GM23338 (cell line): ENCODE data around the gene OGDHL. TPM values are rescaled to one million over a fixed set of nuclear protein-coding genes. Genes with fewer than 3 reads are reported as not detected.

Experiments
- CTCF ChIP-seq, 2 experiments: fragments of 200-600 bp in 1 of 2; sonication (generic) in 1 of 2; conservative IDR thresholded peaks; 2 replicates each; pipeline versions ENCODE4 v1.5.1 to v1.6.1; 2016 to 2017; ENCODE audit warnings: antibody characterized with exemption in 2 of 2, low read depth in 2 of 2, mild to moderate bottlenecking in 2 of 2, moderate library complexity in 1 of 2
- ETS1 ChIP-seq: IDR thresholded peaks from 2 replicates; pipeline ENCODE4 v1.6.1; 2016; ENCODE audit warnings: antibody characterized with exemption
- NANOG ChIP-seq: IDR thresholded peaks from 2 replicates; pipeline ENCODE4 v1.6.1; 2016; ENCODE audit warnings: antibody characterized with exemption, borderline replicate concordance
- POLR2AphosphoS5 ChIP-seq: IDR thresholded peaks from 2 replicates; pipeline ENCODE4 v1.6.1; 2016; ENCODE audit warnings: antibody characterized with exemption, low read depth
- ZNF114 ChIP-seq: fragments of 250-450 bp; sonication (Bioruptor Pico); IDR thresholded peaks from 2 replicates; pipeline ENCODE4 v1.5.0; 2020; ENCODE audit warnings: mild to moderate bottlenecking, moderate library complexity
- ZNF462 ChIP-seq: fragments of 250-450 bp; sonication (Bioruptor Pico); IDR thresholded peaks from 2 replicates; pipeline ENCODE4 v1.5.0; 2020; ENCODE audit warnings: mild to moderate bottlenecking, moderate library complexity
- polyA plus RNA-seq: library from polyadenylated mRNA; unstranded; fragments of >200 nt; fragmentation: Nextera tagmentation; extraction: Ambion mirVana; gene quantifications from 2 replicates; pipeline ENCODE4 v1.2.1, GENCODE V29; 2016
- total RNA-seq: library from RNA; depleted of rRNA; stranded (reverse); fragments of >200 nt; shearing (Covaris generic); gene quantifications from 2 replicates; pipeline ENCODE4 v1.2.3, GENCODE V29; 2014

The OGDHL gene
- total and polyA plus RNA-seq, 2 experiments from 2014 or later = 8.3 to 15.5 TPM

- TF ChIP-seq ZNF462 (CRISPR knock-in tag) (no peak), ZNF114 (CRISPR knock-in tag) (no peak), CTCF (conservative IDR thresholded peaks at IDR 0.05; ENCODE audit: low read depth in 2 of 2) (no peak), POLR2AphosphoS5 (no peak), NANOG (no peak), ETS1 (no peak)
Observed at GRCh38 chr10:49739426-49739825, 22.7 kb downstream of the OGDHL start (continued).
